ENCODE results near the gene MREG.
"Not testable (repeated sequence)": the region's sequence is repeated elsewhere in the genome, so short reads cannot be mapped to it uniquely, and the experiment has no call there.

Gene MREG

DNA sequence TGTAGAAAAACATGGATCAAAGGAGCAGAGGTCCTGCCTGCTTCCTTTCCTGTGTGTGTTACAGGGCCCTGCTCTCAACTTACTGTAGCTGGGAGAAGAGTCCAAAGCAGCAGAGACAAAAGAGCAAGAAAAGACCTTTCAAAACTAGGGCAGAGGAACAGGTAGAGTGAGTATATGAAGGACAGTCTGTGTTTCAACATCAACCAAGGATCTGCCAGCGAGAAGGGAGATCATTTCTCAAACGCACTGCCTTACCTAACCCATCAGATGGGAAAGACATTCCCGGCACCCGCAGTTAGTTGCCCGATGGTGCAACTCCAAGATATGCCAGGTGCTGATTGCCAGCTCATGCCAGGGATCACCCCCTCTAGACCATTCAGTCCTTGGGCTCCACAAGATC lies 41.7 kb downstream of the MREG start:
- Histone ChIP-seq H2AFZ (ENCODE audit: low read depth) (no peak overlapping the region), H3K4me3 (IDR thresholded peaks at IDR 0.05; ENCODE audit: insufficient read depth, low read depth, low read length) (no peak overlapping the region), H3K27me3 (ENCODE audit: insufficient read depth, low read depth) (no peaks in the 10 kb centered on the region), H4K20me1 (ENCODE audit: insufficient read depth) (no peaks in the 10 kb centered on the region), H3K4me1 (ENCODE audit: low read depth, poor library complexity, severe bottlenecking) (peaks cover 62% of the 10 kb centered on the region), H3K79me2 (ENCODE audit: insufficient read depth, low read depth) (peaks cover 29% of the 10 kb centered on the region; the same call in 1 of the 2 replicates), H3K36me3 (ENCODE audit: insufficient read depth) (no peaks in the 10 kb centered on the region), H3K9ac (no peak overlapping the region), H3K27ac (no peak overlapping the region), H3K4me2 (no peak overlapping the region)
- TF ChIP-seq, protein P1, sequence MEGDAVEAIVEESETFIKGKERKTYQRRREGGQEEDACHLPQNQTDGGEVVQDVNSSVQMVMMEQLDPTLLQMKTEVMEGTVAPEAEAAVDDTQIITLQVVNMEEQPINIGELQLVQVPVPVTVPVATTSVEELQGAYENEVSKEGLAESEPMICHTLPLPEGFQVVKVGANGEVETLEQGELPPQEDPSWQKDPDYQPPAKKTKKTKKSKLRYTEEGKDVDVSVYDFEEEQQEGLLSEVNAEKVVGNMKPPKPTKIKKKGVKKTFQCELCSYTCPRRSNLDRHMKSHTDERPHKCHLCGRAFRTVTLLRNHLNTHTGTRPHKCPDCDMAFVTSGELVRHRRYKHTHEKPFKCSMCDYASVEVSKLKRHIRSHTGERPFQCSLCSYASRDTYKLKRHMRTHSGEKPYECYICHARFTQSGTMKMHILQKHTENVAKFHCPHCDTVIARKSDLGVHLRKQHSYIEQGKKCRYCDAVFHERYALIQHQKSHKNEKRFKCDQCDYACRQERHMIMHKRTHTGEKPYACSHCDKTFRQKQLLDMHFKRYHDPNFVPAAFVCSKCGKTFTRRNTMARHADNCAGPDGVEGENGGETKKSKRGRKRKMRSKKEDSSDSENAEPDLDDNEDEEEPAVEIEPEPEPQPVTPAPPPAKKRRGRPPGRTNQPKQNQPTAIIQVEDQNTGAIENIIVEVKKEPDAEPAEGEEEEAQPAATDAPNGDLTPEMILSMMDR (conservative IDR thresholded peaks at IDR 0.05; ENCODE audit: low read depth, low read length), result no peak

DNA sequence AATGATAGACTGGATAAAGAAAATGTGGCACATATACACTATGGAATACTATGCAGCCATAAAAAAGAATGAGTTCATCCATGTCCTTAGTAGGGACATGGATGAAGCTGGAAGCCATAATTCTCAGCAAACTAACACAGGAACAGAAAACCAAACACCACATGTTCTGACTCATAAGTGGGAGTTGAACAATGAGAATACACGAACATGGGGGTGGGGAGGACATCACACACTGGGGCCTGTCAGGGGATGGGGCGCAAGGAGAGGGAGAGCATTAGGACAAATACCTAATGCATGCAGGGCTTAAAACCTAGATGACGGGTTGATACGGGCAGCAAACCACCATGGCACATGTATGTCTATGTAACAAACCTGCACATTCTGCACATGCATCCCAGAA lies 42.5 kb downstream of the MREG start:
- not testable (repeated sequence) for H3K36me3 ChIP-seq (ENCODE audit: insufficient read depth); H3K4me2 ChIP-seq; H3K9ac ChIP-seq; H3K4me3 ChIP-seq (IDR thresholded peaks at IDR 0.05; ENCODE audit: insufficient read depth, low read depth, low read length); H2AFZ ChIP-seq (ENCODE audit: low read depth); H3K27me3 ChIP-seq (ENCODE audit: insufficient read depth, low read depth); H3K27ac ChIP-seq; H4K20me1 ChIP-seq (ENCODE audit: insufficient read depth)
- peaks cover 67% of the 10 kb centered on the region for H3K4me1 ChIP-seq (ENCODE audit: low read depth, poor library complexity, severe bottlenecking)
- H3K79me2 ChIP-seq (ENCODE audit: insufficient read depth, low read depth), result peaks cover 23% of the 10 kb centered on the region; the same call in 1 of the 2 replicates

DNA sequence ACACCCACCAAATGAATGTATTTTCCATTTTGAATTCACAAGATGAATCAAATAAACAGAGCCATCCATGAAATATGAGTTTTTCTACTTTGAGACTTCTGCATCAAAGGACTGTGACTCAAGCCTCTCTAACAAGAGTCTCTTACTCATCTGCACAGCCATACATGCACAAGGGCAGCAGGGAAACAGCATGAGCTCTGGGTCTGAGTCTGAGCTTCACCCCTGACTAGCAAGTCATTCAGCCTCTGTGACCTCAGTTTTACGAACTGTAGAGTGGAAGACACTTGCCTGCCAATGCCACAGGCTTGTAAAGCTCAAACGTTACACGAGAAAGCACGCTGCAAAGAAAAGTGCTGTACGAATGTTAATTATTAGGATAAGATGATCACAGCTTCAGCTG lies 42.9 kb downstream of the MREG start:
- Histone ChIP-seq H3K36me3 (ENCODE audit: insufficient read depth) (no peaks in the 10 kb centered on the region), H3K4me3 (IDR thresholded peaks at IDR 0.05; ENCODE audit: insufficient read depth, low read depth, low read length) (no peak overlapping the region), H2AFZ (ENCODE audit: low read depth) (no peak overlapping the region), H3K27me3 (ENCODE audit: insufficient read depth, low read depth) (no peaks in the 10 kb centered on the region), H3K4me2 (no peak overlapping the region; the same call in 1 of the 2 replicates), H4K20me1 (ENCODE audit: insufficient read depth) (no peaks in the 10 kb centered on the region), H3K27ac (no peak overlapping the region), H3K79me2 (ENCODE audit: insufficient read depth, low read depth) (peaks cover 23% of the 10 kb centered on the region; the same call in 1 of the 2 replicates), H3K4me1 (ENCODE audit: low read depth, poor library complexity, severe bottlenecking) (peaks cover 68% of the 10 kb centered on the region), H3K9ac (no peak overlapping the region)
- TF ChIP-seq, protein P1 (conservative IDR thresholded peaks at IDR 0.05; ENCODE audit: low read depth, low read length), result no peak

DNA sequence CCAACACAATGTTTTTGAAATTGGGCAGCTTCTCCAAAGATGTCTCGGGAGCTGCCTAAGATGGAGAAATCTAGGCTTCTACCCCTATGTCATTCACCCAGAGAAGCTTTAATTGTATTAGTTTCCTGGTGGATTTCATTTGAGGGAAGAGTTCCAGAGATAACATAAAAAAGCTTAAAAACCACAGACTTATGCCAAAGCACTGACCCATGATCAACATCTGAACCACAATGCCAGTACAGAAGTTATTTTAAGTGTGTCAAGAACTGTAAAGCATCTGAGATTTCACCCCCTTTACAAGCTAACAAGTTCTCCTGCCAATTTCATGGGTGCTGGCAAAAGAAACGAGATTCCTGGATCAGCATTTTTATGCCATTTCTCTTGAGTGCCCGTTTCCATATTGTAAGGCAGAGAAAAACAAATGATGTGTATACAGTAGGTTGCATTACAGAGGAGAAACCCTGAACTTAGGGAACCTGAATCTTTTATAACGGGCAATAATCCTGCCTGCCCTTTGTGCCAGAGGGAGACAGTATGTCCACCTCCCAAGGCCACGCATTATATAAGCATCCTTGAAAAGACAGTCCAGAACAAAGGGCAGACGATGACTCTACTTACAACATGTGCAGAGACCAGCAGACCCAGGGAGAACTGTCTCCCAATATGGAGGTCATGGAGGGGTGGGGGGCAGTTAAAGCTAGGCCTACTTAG lies 44.1 kb downstream of the MREG start:
- TF ChIP-seq, protein P1 (conservative IDR thresholded peaks at IDR 0.05; ENCODE audit: low read depth, low read length), result no peak
- H4K20me1 ChIP-seq (ENCODE audit: insufficient read depth), result no peaks in the 10 kb centered on the region

DNA sequence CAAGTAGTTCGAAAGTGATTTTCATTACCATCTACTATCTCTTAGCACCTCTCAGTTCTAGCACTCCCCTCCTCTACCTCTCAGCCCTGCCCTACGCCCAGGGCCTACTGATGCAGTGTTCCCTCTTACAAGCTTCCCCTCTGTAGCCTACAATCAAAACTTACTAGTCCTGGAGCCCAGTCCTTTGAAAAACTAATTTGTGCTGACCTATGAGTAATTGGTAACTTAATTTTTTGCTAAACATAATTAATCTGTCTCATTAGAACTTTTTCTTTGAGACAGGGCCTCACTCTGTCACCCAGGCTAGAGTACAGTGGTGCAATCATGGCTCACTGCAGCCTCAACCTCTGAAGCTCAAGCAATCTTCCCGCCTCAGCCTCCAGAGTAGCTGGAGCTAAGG lies 44.9 kb downstream of the MREG start:
- no peaks in the 10 kb centered on the region for H4K20me1 ChIP-seq (ENCODE audit: insufficient read depth)
- no peaks in the 10 kb centered on the region for H3K36me3 ChIP-seq (ENCODE audit: insufficient read depth)
- peaks cover 64% of the 10 kb centered on the region for H3K4me1 ChIP-seq (ENCODE audit: low read depth, poor library complexity, severe bottlenecking)
- H3K79me2 ChIP-seq (ENCODE audit: insufficient read depth, low read depth), result peaks cover 23% of the 10 kb centered on the region; the same call in 1 of the 2 replicates
- H3K4me3 ChIP-seq (IDR thresholded peaks at IDR 0.05; ENCODE audit: insufficient read depth, low read depth, low read length), result no peak overlapping the region
- peak overlapping the region; percentile 30 for H3K4me2 ChIP-seq
- TF ChIP-seq, protein P1 (conservative IDR thresholded peaks at IDR 0.05; ENCODE audit: low read depth, low read length), result no peak
- no peak overlapping the region for H2AFZ ChIP-seq (ENCODE audit: low read depth)
- H3K9ac ChIP-seq, result no peak overlapping the region
- no peaks in the 10 kb centered on the region for H3K27me3 ChIP-seq (ENCODE audit: insufficient read depth, low read depth)
- H3K27ac ChIP-seq, result peak overlapping the region; percentile 33

More for the DNA sequence above, 44.1 kb downstream of the MREG start:
- no peak overlapping the region for H2AFZ ChIP-seq (ENCODE audit: low read depth)
- no peaks in the 10 kb centered on the region for H3K36me3 ChIP-seq (ENCODE audit: insufficient read depth)
- H3K9ac ChIP-seq, result no peak overlapping the region
- no peak overlapping the region for H3K4me3 ChIP-seq (IDR thresholded peaks at IDR 0.05; ENCODE audit: insufficient read depth, low read depth, low read length)
- no peaks in the 10 kb centered on the region for H3K27me3 ChIP-seq (ENCODE audit: insufficient read depth, low read depth)
- peaks cover 23% of the 10 kb centered on the region; the same call in 1 of the 2 replicates for H3K79me2 ChIP-seq (ENCODE audit: insufficient read depth, low read depth)
- peak overlapping the region; percentile 33 for H3K27ac ChIP-seq
- peak overlapping the region; percentile 30; the same call in 1 of the 2 replicates for H3K4me2 ChIP-seq
- peaks cover 66% of the 10 kb centered on the region for H3K4me1 ChIP-seq (ENCODE audit: low read depth, poor library complexity, severe bottlenecking)

All from KMS-11 (cell line).